ENCODE results near the gene SRBD1. TPM values are rescaled to one million over a fixed set of nuclear protein-coding genes. Genes with fewer than 3 reads are reported as not detected.

The SRBD1 gene
- total RNA-seq, 1 donor, result 17.4 TPM

DNA sequence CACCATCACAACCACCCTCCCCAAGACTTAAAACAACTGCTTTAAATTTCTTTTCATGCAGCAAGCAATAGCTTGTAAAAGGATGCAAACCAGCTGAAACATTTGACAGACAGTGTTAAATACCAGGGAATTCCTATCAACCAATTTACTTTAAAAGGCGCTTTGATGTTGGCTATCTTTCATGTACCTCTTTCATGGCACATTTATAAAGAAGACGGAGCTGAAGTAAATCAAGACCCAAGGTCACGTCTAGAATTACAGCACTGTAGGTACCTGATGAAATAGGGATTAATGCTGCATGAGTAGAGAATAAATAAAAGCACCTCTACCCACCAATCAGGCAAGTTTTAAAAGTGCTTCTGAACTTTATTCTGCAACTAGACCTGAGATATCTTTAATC, 78.9 kb downstream of the SRBD1 start:
- no peak overlapping the region for H3K4me3 ChIP-seq (ENCODE audit: insufficient read depth, low read length)
- H4K20me1 ChIP-seq (ENCODE audit: insufficient read depth, low read length), result no peaks in the 10 kb centered on the region

DNA sequence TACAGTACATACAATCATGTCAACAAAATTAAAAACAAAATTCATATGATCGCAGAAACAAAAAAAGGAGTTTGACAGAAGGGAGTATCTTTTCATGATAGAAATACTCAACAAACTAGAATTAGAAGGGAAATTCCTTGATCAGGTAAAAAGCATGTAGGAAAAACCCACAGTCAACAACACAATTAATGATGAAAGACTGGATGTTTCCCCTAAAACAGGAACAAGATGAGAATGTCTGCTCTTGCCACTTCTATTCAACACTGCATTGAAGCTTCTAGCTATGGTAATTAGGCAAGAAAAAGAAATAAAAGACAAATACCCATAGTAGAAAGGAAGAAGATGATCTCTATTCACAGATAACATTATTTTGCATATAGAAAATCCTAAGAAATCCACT, 87.1 kb downstream of the SRBD1 start:
- no peak overlapping the region for H2AFZ ChIP-seq (ENCODE audit: low read length)

More for the DNA sequence above, 78.9 kb downstream of the SRBD1 start:
- DNase-seq (ENCODE audit: insufficient read length, low spot score, missing footprints), result no peak
- H3K27ac ChIP-seq (ENCODE audit: low read depth, low read length), result no peak overlapping the region
- H3K9me3 ChIP-seq (ENCODE audit: low read depth, low read length), result no peaks in the 10 kb centered on the region
- H3K27me3 ChIP-seq (ENCODE audit: insufficient read depth, low read length), result no peaks in the 10 kb centered on the region
- TF ChIP-seq, protein P1, sequence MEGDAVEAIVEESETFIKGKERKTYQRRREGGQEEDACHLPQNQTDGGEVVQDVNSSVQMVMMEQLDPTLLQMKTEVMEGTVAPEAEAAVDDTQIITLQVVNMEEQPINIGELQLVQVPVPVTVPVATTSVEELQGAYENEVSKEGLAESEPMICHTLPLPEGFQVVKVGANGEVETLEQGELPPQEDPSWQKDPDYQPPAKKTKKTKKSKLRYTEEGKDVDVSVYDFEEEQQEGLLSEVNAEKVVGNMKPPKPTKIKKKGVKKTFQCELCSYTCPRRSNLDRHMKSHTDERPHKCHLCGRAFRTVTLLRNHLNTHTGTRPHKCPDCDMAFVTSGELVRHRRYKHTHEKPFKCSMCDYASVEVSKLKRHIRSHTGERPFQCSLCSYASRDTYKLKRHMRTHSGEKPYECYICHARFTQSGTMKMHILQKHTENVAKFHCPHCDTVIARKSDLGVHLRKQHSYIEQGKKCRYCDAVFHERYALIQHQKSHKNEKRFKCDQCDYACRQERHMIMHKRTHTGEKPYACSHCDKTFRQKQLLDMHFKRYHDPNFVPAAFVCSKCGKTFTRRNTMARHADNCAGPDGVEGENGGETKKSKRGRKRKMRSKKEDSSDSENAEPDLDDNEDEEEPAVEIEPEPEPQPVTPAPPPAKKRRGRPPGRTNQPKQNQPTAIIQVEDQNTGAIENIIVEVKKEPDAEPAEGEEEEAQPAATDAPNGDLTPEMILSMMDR (IDR thresholded peaks at IDR 0.05; ENCODE audit: extremely low read depth, low read depth, low read length), result no peak
- H3K36me3 ChIP-seq (ENCODE audit: insufficient read depth, low read length), result no peaks in the 10 kb centered on the region
- H2AFZ ChIP-seq (ENCODE audit: low read length), result no peak overlapping the region
- no peaks in the 10 kb centered on the region for H3K79me2 ChIP-seq (ENCODE audit: insufficient read depth, low read length)
- no peaks in the 10 kb centered on the region for H3K4me1 ChIP-seq (ENCODE audit: insufficient read depth, low read length)
- H3K4me2 ChIP-seq (ENCODE audit: insufficient read depth, low read length), result no peak overlapping the region

DNA sequence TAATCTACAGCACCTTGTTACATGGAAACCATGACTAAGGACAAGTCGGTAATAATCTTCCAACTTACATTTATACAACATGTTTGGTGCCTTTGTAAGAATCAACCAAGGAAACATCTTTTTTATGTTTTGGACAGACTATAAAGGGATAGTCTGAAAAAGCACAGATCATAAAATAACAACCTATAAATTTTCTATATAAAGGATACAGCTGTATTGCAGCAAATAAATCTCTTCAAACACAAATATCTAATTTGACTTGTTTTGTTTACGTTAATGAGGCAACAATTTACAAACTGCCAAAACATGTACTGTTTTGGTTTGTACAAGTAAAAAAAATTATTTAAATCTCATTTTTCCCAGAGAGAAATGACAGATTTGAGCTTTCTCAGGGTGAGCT, 92.5 kb downstream of the SRBD1 start:
- DNase-seq (ENCODE audit: insufficient read length, low spot score, missing footprints), result no peak
- H2AFZ ChIP-seq (ENCODE audit: low read length), result no peak overlapping the region
- TF ChIP-seq, protein P1 (IDR thresholded peaks at IDR 0.05; ENCODE audit: extremely low read depth, low read depth, low read length), result no peak
- no peaks in the 10 kb centered on the region for H3K27me3 ChIP-seq (ENCODE audit: insufficient read depth, low read length)
- H3K4me2 ChIP-seq (ENCODE audit: insufficient read depth, low read length), result no peak overlapping the region
- no peaks in the 10 kb centered on the region for H3K9me3 ChIP-seq (ENCODE audit: low read depth, low read length)
- H3K36me3 ChIP-seq (ENCODE audit: insufficient read depth, low read length), result no peaks in the 10 kb centered on the region
- no peak overlapping the region for H3K27ac ChIP-seq (ENCODE audit: low read depth, low read length)
- H4K20me1 ChIP-seq (ENCODE audit: insufficient read depth, low read length), result no peaks in the 10 kb centered on the region
- H3K79me2 ChIP-seq (ENCODE audit: insufficient read depth, low read length), result no peaks in the 10 kb centered on the region
- H3K4me1 ChIP-seq (ENCODE audit: insufficient read depth, low read length), result no peaks in the 10 kb centered on the region
- no peak overlapping the region for H3K4me3 ChIP-seq (ENCODE audit: insufficient read depth, low read length)

More for the DNA sequence above, 87.1 kb downstream of the SRBD1 start:
- no peaks in the 10 kb centered on the region for H3K27me3 ChIP-seq (ENCODE audit: insufficient read depth, low read length)
- no peak overlapping the region for H3K27ac ChIP-seq (ENCODE audit: low read depth, low read length)
- no peak for DNase-seq (ENCODE audit: insufficient read length, low spot score, missing footprints)
- TF ChIP-seq, protein P1 (IDR thresholded peaks at IDR 0.05; ENCODE audit: extremely low read depth, low read depth, low read length), result no peak
- H3K9me3 ChIP-seq (ENCODE audit: low read depth, low read length), result no peaks in the 10 kb centered on the region
- H4K20me1 ChIP-seq (ENCODE audit: insufficient read depth, low read length), result no peaks in the 10 kb centered on the region
- no peaks in the 10 kb centered on the region for H3K36me3 ChIP-seq (ENCODE audit: insufficient read depth, low read length)
- H3K4me2 ChIP-seq (ENCODE audit: insufficient read depth, low read length), result no peak overlapping the region
- H3K4me1 ChIP-seq (ENCODE audit: insufficient read depth, low read length), result no peaks in the 10 kb centered on the region
- H3K4me3 ChIP-seq (ENCODE audit: insufficient read depth, low read length), result no peak overlapping the region
- H3K79me2 ChIP-seq (ENCODE audit: insufficient read depth, low read length), result no peaks in the 10 kb centered on the region

- Histone ChIP-seq H3K4me2 (ENCODE audit: insufficient read depth, low read length) (no peak overlapping the region), H2AFZ (ENCODE audit: low read length) (no peak overlapping the region), H3K27ac (ENCODE audit: low read depth, low read length) (no peak overlapping the region), H3K27me3 (ENCODE audit: insufficient read depth, low read length) (no peaks in the 10 kb centered on the region), H3K4me3 (ENCODE audit: insufficient read depth, low read length) (no peak overlapping the region), H3K4me1 (ENCODE audit: insufficient read depth, low read length) (no peaks in the 10 kb centered on the region), H3K36me3 (ENCODE audit: insufficient read depth, low read length) (no peaks in the 10 kb centered on the region), H3K79me2 (ENCODE audit: insufficient read depth, low read length) (no peaks in the 10 kb centered on the region), H3K9me3 (ENCODE audit: low read depth, low read length) (no peaks in the 10 kb centered on the region), H4K20me1 (ENCODE audit: insufficient read depth, low read length) (no peaks in the 10 kb centered on the region)
- TF ChIP-seq, protein P1 (IDR thresholded peaks at IDR 0.05; ENCODE audit: extremely low read depth, low read depth, low read length), result no peak
- no peak for DNase-seq (ENCODE audit: insufficient read length, low spot score, missing footprints)
Observed at GRCh38 chr2:45510701-45511420, 100.2 kb downstream of the SRBD1 start.
